ENCODE results near the gene SIGLEC7.
"Not testable (repeated sequence)": the region's sequence is repeated elsewhere in the genome, so short reads cannot be mapped to it uniquely, and the experiment has no call there.

The SIGLEC7 gene

DNA sequence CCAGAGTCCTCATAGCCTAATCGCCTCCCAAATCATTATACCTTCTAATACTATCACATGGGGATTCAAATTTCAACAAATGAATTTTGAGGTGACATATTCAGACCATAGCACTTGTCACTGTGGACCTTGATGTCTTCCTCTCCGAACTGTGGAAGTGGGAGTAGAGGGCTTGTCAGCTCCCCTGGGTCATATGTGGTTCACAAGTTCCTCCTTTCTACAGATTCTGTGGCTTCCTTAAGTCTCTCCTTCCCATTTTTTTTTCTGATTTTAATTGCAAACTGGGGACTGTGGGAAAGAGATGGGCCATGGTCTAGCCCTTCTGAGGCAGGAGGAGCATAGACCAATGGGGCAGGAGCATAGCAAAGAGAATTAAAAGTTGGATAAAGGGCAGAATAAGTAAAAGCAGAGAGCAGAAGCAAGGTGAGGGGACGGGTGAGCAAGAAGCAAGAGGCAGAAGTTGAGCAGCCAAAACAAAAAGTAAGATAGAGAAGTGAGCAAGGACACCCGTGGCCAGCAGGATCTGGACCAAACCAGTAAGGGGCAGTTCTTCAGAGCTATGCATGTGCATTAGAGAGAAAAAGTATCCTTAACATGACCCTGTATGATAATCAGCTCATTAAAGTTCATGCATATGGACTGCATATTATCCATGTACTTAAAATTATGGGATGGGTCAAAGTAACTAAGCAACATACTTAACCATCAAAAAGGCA lies 2.6 kb upstream of the SIGLEC7 start:
- Histone ChIP-seq H3K27me3 (no peaks in the 10 kb centered on the region), H3K4me3 (ENCODE audit: low read depth in 1 of 2, low read length in 1 of 2) (peak overlapping the region; percentile 51 to 59), H3K36me3 (no peaks in the 10 kb centered on the region), H3K27ac (peak overlapping the region; percentile 100), H3K9me3 (no peaks in the 10 kb centered on the region), H3K4me1 (ENCODE audit: control insufficient read depth in 1 of 2, insufficient read depth in 1 of 2, low read depth in 1 of 2, low read length in 1 of 2) (peaks cover 100% of the 10 kb centered on the region in 2 experiments)
- TF ChIP-seq, protein P1, sequence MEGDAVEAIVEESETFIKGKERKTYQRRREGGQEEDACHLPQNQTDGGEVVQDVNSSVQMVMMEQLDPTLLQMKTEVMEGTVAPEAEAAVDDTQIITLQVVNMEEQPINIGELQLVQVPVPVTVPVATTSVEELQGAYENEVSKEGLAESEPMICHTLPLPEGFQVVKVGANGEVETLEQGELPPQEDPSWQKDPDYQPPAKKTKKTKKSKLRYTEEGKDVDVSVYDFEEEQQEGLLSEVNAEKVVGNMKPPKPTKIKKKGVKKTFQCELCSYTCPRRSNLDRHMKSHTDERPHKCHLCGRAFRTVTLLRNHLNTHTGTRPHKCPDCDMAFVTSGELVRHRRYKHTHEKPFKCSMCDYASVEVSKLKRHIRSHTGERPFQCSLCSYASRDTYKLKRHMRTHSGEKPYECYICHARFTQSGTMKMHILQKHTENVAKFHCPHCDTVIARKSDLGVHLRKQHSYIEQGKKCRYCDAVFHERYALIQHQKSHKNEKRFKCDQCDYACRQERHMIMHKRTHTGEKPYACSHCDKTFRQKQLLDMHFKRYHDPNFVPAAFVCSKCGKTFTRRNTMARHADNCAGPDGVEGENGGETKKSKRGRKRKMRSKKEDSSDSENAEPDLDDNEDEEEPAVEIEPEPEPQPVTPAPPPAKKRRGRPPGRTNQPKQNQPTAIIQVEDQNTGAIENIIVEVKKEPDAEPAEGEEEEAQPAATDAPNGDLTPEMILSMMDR (IDR thresholded peaks at IDR 0.05): no peak

- Histone ChIP-seq H3K4me3 (ENCODE audit: low read depth in 1 of 2, low read length in 1 of 2) (peak overlapping the region in 1 of 2 experiments; percentile 59), H3K9me3 (no peaks in the 10 kb centered on the region), H3K36me3 (no peaks in the 10 kb centered on the region), H3K27ac (peak overlapping the region; percentile 100), H3K4me1 (ENCODE audit: control insufficient read depth in 1 of 2, insufficient read depth in 1 of 2, low read depth in 1 of 2, low read length in 1 of 2) (peaks cover 96 to 100% of the 10 kb centered on the region in 2 experiments), H3K27me3 (no peaks in the 10 kb centered on the region)
- TF ChIP-seq, protein P1 (IDR thresholded peaks at IDR 0.05): no peak
These were observed 1.7 kb upstream of the SIGLEC7 start for GRCh38 chr19:51140441-51140840.

- H3K36me3 ChIP-seq: peaks cover 5% of the 10 kb centered on the region
- H3K27me3 ChIP-seq: no peaks in the 10 kb centered on the region
- TF ChIP-seq, protein P1 (IDR thresholded peaks at IDR 0.05): no peak
- peaks cover 89 to 94% of the 10 kb centered on the region in 2 experiments for H3K4me1 ChIP-seq (ENCODE audit: control insufficient read depth in 1 of 2, insufficient read depth in 1 of 2, low read depth in 1 of 2, low read length in 1 of 2)
- peak overlapping the region; percentile 100 for H3K27ac ChIP-seq
- peak overlapping the region in 1 of 2 experiments; percentile 59 for H3K4me3 ChIP-seq (ENCODE audit: low read depth in 1 of 2, low read length in 1 of 2)
- no peaks in the 10 kb centered on the region for H3K9me3 ChIP-seq
These were observed 920 bp upstream of the SIGLEC7 start for GRCh38 chr19:51141181-51141580.

DNA sequence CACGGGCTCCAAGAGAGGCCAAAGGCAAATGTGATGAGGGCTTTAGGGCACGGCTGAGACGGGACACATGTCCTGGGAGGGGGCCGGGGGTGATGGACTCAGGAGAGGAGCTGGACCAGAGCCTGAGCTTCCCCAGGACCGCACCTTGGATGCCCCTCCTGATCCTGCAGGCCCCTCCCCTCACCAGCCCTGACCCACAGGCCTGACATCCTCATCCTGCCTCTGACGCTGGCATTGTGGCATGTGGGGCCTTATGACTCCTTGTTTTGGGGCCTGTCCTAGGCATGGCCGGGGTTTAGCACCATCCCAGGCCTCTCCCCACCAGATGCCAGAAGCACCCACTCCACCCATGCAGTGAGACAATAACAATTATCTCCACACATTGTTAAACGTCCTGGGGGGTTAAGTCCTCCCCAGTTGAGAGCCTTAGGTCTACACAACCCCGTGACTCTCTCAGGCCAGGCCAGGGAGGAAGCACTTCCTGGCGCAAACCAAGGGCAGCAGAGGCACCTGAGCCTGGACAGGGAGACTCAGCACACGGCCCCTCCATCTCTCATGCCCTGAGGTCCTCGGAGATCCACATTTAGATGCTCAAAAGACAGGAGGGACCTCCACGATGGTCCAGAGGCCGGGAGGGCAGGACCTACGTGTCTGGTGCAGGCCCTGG lies 841 bp downstream of the SIGLEC7 start:
- Histone ChIP-seq H3K27ac (peak overlapping the region; percentile 100), H3K36me3 (peaks cover 15% of the 10 kb centered on the region), H3K4me1 (ENCODE audit: control insufficient read depth in 1 of 2, insufficient read depth in 1 of 2, low read depth in 1 of 2, low read length in 1 of 2) (peaks cover 85 to 86% of the 10 kb centered on the region in 2 experiments), H3K4me3 (ENCODE audit: low read depth in 1 of 2, low read length in 1 of 2) (peak overlapping the region; percentile 32 to 49)
- not testable (repeated sequence) for H3K27me3 ChIP-seq, H3K9me3 ChIP-seq

- H3K27ac ChIP-seq: peak overlapping the region; percentile 100
- no peaks in the 10 kb centered on the region for H3K27me3 ChIP-seq
- peaks cover 85 to 86% of the 10 kb centered on the region in 2 experiments for H3K4me1 ChIP-seq (ENCODE audit: control insufficient read depth in 1 of 2, insufficient read depth in 1 of 2, low read depth in 1 of 2, low read length in 1 of 2)
- TF ChIP-seq, protein P1 (IDR thresholded peaks at IDR 0.05): no peak
- peaks cover 16% of the 10 kb centered on the region for H3K36me3 ChIP-seq
- H3K4me3 ChIP-seq (ENCODE audit: low read depth in 1 of 2, low read length in 1 of 2): peak overlapping the region; percentile 8 to 32
- H3K9me3 ChIP-seq: no peaks in the 10 kb centered on the region
These were observed 1.4 kb downstream of the SIGLEC7 start for GRCh38 chr19:51143486-51143885.

DNA sequence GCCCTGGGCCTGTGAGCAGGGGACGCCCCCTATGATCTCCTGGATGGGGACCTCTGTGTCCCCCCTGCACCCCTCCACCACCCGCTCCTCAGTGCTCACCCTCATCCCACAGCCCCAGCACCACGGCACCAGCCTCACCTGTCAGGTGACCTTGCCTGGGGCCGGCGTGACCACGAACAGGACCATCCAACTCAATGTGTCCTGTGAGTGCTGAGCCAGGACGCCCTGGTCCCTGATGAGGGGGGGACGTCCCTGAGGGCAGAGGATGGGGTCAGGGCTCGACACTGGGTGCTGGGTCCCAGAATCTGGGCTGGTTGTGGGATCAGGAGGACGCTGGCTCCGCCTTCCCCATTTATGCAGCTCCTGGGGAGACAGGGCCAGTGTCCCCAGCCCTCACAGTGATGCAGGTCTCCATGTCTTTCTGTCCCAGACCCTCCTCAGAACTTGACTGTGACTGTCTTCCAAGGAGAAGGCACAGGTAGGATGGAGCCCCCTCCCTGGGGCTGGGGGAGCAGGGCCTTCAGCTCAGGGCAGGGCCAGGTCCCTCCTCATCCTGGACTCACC lies 2.5 kb downstream of the SIGLEC7 start:
- no peaks in the 10 kb centered on the region for H3K27me3 ChIP-seq
- H3K4me1 ChIP-seq (ENCODE audit: control insufficient read depth in 1 of 2, insufficient read depth in 1 of 2, low read depth in 1 of 2, low read length in 1 of 2): peaks cover 85 to 86% of the 10 kb centered on the region in 2 experiments
- H3K9me3 ChIP-seq: no peaks in the 10 kb centered on the region
- peaks cover 16% of the 10 kb centered on the region for H3K36me3 ChIP-seq
- TF ChIP-seq, protein P1 (IDR thresholded peaks at IDR 0.05): no peak
- H3K4me3 ChIP-seq (ENCODE audit: low read depth in 1 of 2, low read length in 1 of 2): no peak overlapping the region
- no peak overlapping the region for H3K27ac ChIP-seq

All from neutrophil (primary cell).